IMR-90 (cell line): ENCODE results near the gene LRRC14B. TPM values are rescaled to one million over a fixed set of nuclear protein-coding genes. Genes with fewer than 3 reads are reported as not detected.

Experiments
- ATAC-seq: fragments of 200-7000 bp; cut with Tn5 transposase; 2 replicates; pipeline ENCODE4 v1.9.1; 2020; ENCODE audit warnings: low read depth, mild to moderate bottlenecking, moderate library complexity
- BruUV-seq: library from RNA; stranded (reverse); fragments of 400-500 nt; replicated peaks from 2 replicates; lab custom pipeline; 2021; lab: Mats Ljungman, UMichigan
- CTCF ChIA-PET: fragments of 300-600 bp; formaldehyde crosslinking; extraction: SDS; loops from one replicate; lab custom pipeline; 2021; ENCODE audit warnings: antibody characterized with exemption; lab: Yijun Ruan, JAX
- POLR2A ChIA-PET: fragments of 300-600 bp; sonication (Branson Sonifier 250); formaldehyde crosslinking; loops from one replicate; lab custom pipeline; 2022; ENCODE audit warnings: antibody characterized with exemption; ENCODE audit not compliant: unreplicated experiment; lab: Charles Lee
- DNase-seq: peaks from one replicate; pipeline ENCODE4 v3.0.0; 2013
- H2AFZ ChIP-seq: replicated peaks from 2 replicates; pipeline ENCODE3; 2013; ENCODE audit warnings: low read length, mild to moderate bottlenecking; ENCODE audit not compliant: poor library complexity
- H2AK5ac ChIP-seq: 2 replicates; pipeline ENCODE4 v1.6.1; 2013; ENCODE audit warnings: low read depth, low read length, inconsistent platforms
- H2AK9ac ChIP-seq: replicated peaks from 2 replicates; pipeline ENCODE3; 2013; ENCODE audit warnings: mild to moderate bottlenecking, low read depth, low read length, moderate library complexity; ENCODE audit not compliant: poor library complexity
- H2BK120ac ChIP-seq: 2 replicates; pipeline ENCODE4 v1.6.1; 2013; ENCODE audit warnings: low read depth, low read length, inconsistent platforms
- H2BK15ac ChIP-seq: 3 replicates; pipeline ENCODE4 v1.6.1; 2013; ENCODE audit warnings: low read depth, low read length, inconsistent platforms
- H2BK20ac ChIP-seq: 2 replicates; pipeline ENCODE4 v1.6.1; 2013; ENCODE audit warnings: low read depth, mild to moderate bottlenecking, inconsistent platforms, low read length, moderate library complexity
- H2BK5ac ChIP-seq: 2 replicates; pipeline ENCODE4 v1.6.1; 2013; ENCODE audit warnings: mild to moderate bottlenecking, low read depth, low read length, inconsistent platforms; ENCODE audit not compliant: poor library complexity, severe bottlenecking
- H3K14ac ChIP-seq: replicated peaks from 2 replicates; pipeline ENCODE4 v1.6.1; 2013; ENCODE audit warnings: low read depth, low read length, inconsistent platforms
- H3K18ac ChIP-seq: 2 replicates; pipeline ENCODE4 v1.6.1; 2013; ENCODE audit warnings: low read depth, low read length, control low read depth
- H3K23ac ChIP-seq: 2 replicates; pipeline ENCODE4 v1.6.1; 2013; ENCODE audit warnings: low read depth, low read length, inconsistent platforms
- H3K27ac ChIP-seq: 2 replicates; pipeline ENCODE4 v1.5.1; 2013; ENCODE audit warnings: mild to moderate bottlenecking, control low read depth, low read length; ENCODE audit not compliant: insufficient read depth
- H3K27me3 ChIP-seq: 2 replicates; pipeline ENCODE4 v1.6.1; 2013; ENCODE audit warnings: low read length; ENCODE audit not compliant: control insufficient read depth, insufficient read depth
- H3K36me3 ChIP-seq: 2 replicates; pipeline ENCODE4 v1.6.1; 2013; ENCODE audit warnings: low read length, mixed read lengths; ENCODE audit not compliant: control insufficient read depth, insufficient read depth
- H3K4ac ChIP-seq: 2 replicates; pipeline ENCODE4 v1.6.1; 2013; ENCODE audit warnings: low read depth, low read length, inconsistent platforms
- H3K4me1 ChIP-seq: 2 replicates; pipeline ENCODE4 v1.6.1; 2013; ENCODE audit warnings: low read length, mixed read lengths; ENCODE audit not compliant: control insufficient read depth, insufficient read depth
- H3K4me2 ChIP-seq: 2 replicates; pipeline ENCODE4 v1.6.1; 2013; ENCODE audit warnings: low read depth, mild to moderate bottlenecking, control low read depth, low read length, moderate library complexity
- H3K4me3 ChIP-seq: 2 replicates; pipeline ENCODE4 v1.5.1; 2013; ENCODE audit warnings: low read depth, mild to moderate bottlenecking, control low read depth, low read length, moderate library complexity; ENCODE audit not compliant: insufficient read depth
- H3K56ac ChIP-seq: 2 replicates; pipeline ENCODE4 v1.6.1; 2013; ENCODE audit warnings: low read length, inconsistent platforms; ENCODE audit not compliant: insufficient read depth; ENCODE audit errors: extremely low read depth
- H3K79me1 ChIP-seq, 2 experiments: 2 replicates each; pipeline ENCODE4 v1.6.1; 2013; ENCODE audit warnings: low read length in 2 of 2, inconsistent platforms in 1 of 2, low read depth in 1 of 2
- H3K9ac ChIP-seq: 2 replicates; pipeline ENCODE4 v1.6.1; 2013; ENCODE audit warnings: low read depth, low read length, control low read depth
- H3K9me1 ChIP-seq: 2 replicates; pipeline ENCODE4 v1.6.1; 2013; ENCODE audit warnings: low read length, inconsistent platforms; ENCODE audit not compliant: insufficient read depth
- H3K9me3 ChIP-seq: 2 replicates; pipeline ENCODE4 v1.6.1; 2013; ENCODE audit warnings: low read length; ENCODE audit not compliant: control insufficient read depth, insufficient read depth
- H4K20me1 ChIP-seq: 2 replicates; pipeline ENCODE4 v1.6.1; 2013; ENCODE audit warnings: low read length, inconsistent platforms; ENCODE audit not compliant: insufficient read depth
- H4K5ac ChIP-seq: 2 replicates; pipeline ENCODE4 v1.6.1; 2013; ENCODE audit warnings: mild to moderate bottlenecking, low read depth, low read length, control low read depth
- H4K8ac ChIP-seq, 2 experiments: 2 replicates each; pipeline ENCODE4 v1.6.1; 2013; ENCODE audit warnings: low read depth in 2 of 2, low read length in 2 of 2, control low read depth in 1 of 2, inconsistent platforms in 1 of 2
- H4K91ac ChIP-seq: 2 replicates; pipeline ENCODE4 v1.6.1; 2013; ENCODE audit warnings: low read depth, low read length, inconsistent platforms; ENCODE audit not compliant: insufficient read depth
- BHLHE40 ChIP-seq: fragments of 150-350 bp; IDR thresholded peaks from 2 replicates; pipeline ENCODE4 v1.6.1; 2016; ENCODE audit warnings: mild to moderate bottlenecking, low read depth, low read length
- CEBPB ChIP-seq: IDR thresholded peaks from 2 replicates; pipeline ENCODE4 v1.6.1; 2012; ENCODE audit warnings: low read depth, low read length, improper control_type of control experiment
- MAFK ChIP-seq: IDR thresholded peaks from 2 replicates; pipeline ENCODE4 v1.6.1; 2012; ENCODE audit warnings: low read depth, low read length, improper control_type of control experiment
- MAZ ChIP-seq: IDR thresholded peaks from 2 replicates; pipeline ENCODE4 v1.6.1; 2012; ENCODE audit warnings: low read depth, mild to moderate bottlenecking, low read length, improper control_type of control experiment, moderate library complexity, borderline replicate concordance
- POLR2A ChIP-seq: IDR thresholded peaks from 2 replicates; pipeline ENCODE4 v1.6.1; 2012; ENCODE audit warnings: mild to moderate bottlenecking, low read depth, low read length
- RFX5 ChIP-seq: IDR thresholded peaks from 2 replicates; pipeline ENCODE4 v1.8.0; 2012; ENCODE audit warnings: low read depth, mild to moderate bottlenecking, low read length, moderate library complexity
- SMC3 ChIP-seq: fragments of 150-350 bp; IDR thresholded peaks from 2 replicates; pipeline ENCODE4 v1.6.1; 2016; ENCODE audit warnings: low read depth, mild to moderate bottlenecking, antibody characterized with exemption, low read length, moderate library complexity
- WGBS, 2 experiments: methylation state at CpG; one replicate each; pipeline versions ENCODE4 v1.1.5 to v1.1.7; 2013; ENCODE audit warnings: missing lambda C conversion rate in 2 of 2; ENCODE audit not compliant: insufficient read length in 1 of 2; ENCODE audit errors: extremely low coverage in 2 of 2; 5-methylcytosine and 5-hydroxymethylcytosine counted together
- dilution Hi-C: fragments of 300-500 bp; cut with HindIII; formaldehyde crosslinking; loops from one replicate; pipeline ENCODE4 v1.14.3; 2018; ENCODE audit warnings: low sequenced_read_pairs; ENCODE audit not compliant: unreplicated experiment
- in situ Hi-C: fragments of 300-500 bp; cut with MboI; formaldehyde crosslinking; loops from 3 replicates; pipeline ENCODE4 v1.14.3; 2019; ENCODE audit warnings: low sequenced_read_pairs, inconsistent platforms, mixed read lengths
- intact Hi-C: fragments of 100-400 bp; cut with micrococcal nuclease; formaldehyde crosslinking; loops from 2 replicates; pipeline ENCODE4 v1.10.0; 2022
- polyA plus RNA-seq, 3 experiments: library from polyadenylated mRNA; depleted of rRNA; stranded (reverse); fragments of >200 nt; gene quantifications; 2 replicates each; pipeline ENCODE4 v1.2.3, GENCODE V29; 2012; ENCODE audit warnings: low replicate concordance in 1 of 3
- total RNA-seq: library from RNA; depleted of rRNA; stranded (reverse); fragments of >200 nt; gene quantifications from 2 replicates; pipeline ENCODE4 v1.2.3, GENCODE V29; 2012
- TF ChIP-seq, protein P1 (sequence below): fragments of 150-350 bp; IDR thresholded peaks from 2 replicates; pipeline ENCODE4 v1.6.1; 2016; ENCODE audit warnings: low read depth, mild to moderate bottlenecking, low read length, moderate library complexity, borderline replicate concordance

The LRRC14B gene
- total and polyA plus RNA-seq, 2 of the 4 experiments (the other 2 are of a cell fraction), result not detected

GRCh38 chr5:174876-175465 is 16.3 kb upstream of the LRRC14B start:
- Histone ChIP-seq H4K20me1 (no peaks in the 10 kb centered on the region), H3K79me1 (no peaks in the 10 kb centered on the region), H3K14ac (no peak overlapping the region), H3K4me2 (no peak overlapping the region), H4K8ac (no peak overlapping the region), H3K23ac (no peak overlapping the region), H2AFZ (no peak overlapping the region), H2BK120ac (no peak overlapping the region), H3K4me1 (no peaks in the 10 kb centered on the region), H2AK5ac (no peak overlapping the region), H3K9ac (no peak overlapping the region), H2BK5ac (no peak overlapping the region), H3K36me3 (no peaks in the 10 kb centered on the region), H2BK15ac (no peak overlapping the region), H3K9me1 (peaks cover 3% of the 10 kb centered on the region; the same call in 1 of the 2 replicates), H3K9me3 (no peaks in the 10 kb centered on the region), H3K18ac (no peak overlapping the region), H4K91ac (no peak overlapping the region), H3K4ac (no peak overlapping the region), H3K27me3 (peaks cover 15% of the 10 kb centered on the region), H2AK9ac (no peak overlapping the region), H3K4me3 (no peak overlapping the region), H3K56ac (no peak overlapping the region), H2BK20ac (no peak overlapping the region), H4K5ac (no peak overlapping the region), H3K27ac (no peak overlapping the region)
- POLR2A ChIA-PET, result no interaction called here
- dilution Hi-C loops, result no loop called here
- 82% methylated on average over 14 of the region's 16 CpGs; no CpG with 5 or more reads in 1 of the 2 experiments for WGBS, 2 experiments
- in situ Hi-C loops, result no loop called here
- DNase-seq, result no peak
- CTCF ChIA-PET, result no interaction called here
- BruUV-seq, result no TSS peak
- ATAC-seq, result no peak
- intact Hi-C loops, result no loop called here
- TF ChIP-seq RFX5 (no peak), MAZ (no peak), SMC3 (no peak), POLR2A (no peak), BHLHE40 (no peak), MAFK (no peak), CEBPB (no peak)
- TF ChIP-seq, protein P1, sequence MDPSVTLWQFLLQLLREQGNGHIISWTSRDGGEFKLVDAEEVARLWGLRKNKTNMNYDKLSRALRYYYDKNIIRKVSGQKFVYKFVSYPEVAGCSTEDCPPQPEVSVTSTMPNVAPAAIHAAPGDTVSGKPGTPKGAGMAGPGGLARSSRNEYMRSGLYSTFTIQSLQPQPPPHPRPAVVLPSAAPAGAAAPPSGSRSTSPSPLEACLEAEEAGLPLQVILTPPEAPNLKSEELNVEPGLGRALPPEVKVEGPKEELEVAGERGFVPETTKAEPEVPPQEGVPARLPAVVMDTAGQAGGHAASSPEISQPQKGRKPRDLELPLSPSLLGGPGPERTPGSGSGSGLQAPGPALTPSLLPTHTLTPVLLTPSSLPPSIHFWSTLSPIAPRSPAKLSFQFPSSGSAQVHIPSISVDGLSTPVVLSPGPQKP, result no peak
